HEK293 (cell line): ENCODE measurements around the gene TM2D1.

Source experiments
- CTCF ChIP-seq: fragments of 450-650 bp; formaldehyde crosslinking; IDR thresholded peaks from 2 replicates; pipeline ENCODE4 v1.5.1; 2016; ENCODE audit warnings: missing biosample characterization, missing genetic modification characterization
- PRDM10 ChIP-seq: fragments of 450-650 bp; formaldehyde crosslinking; IDR thresholded peaks from 2 replicates; pipeline ENCODE4 v1.5.1; 2016; ENCODE audit warnings: missing biosample characterization, missing genetic modification characterization
- REST ChIP-seq: fragments of 450-650 bp; formaldehyde crosslinking; IDR thresholded peaks from 2 replicates; pipeline ENCODE4 v1.5.1; 2016; ENCODE audit warnings: missing biosample characterization, missing genetic modification characterization
- YY1 ChIP-seq: fragments of 450-650 bp; formaldehyde crosslinking; IDR thresholded peaks from 2 replicates; pipeline ENCODE4 v1.5.1; 2018; ENCODE audit warnings: missing biosample characterization, missing genetic modification characterization
- ZBTB48 ChIP-seq: fragments of 450-650 bp; formaldehyde crosslinking; IDR thresholded peaks from 2 replicates; pipeline ENCODE4 v1.5.1; 2016; ENCODE audit warnings: missing biosample characterization, missing genetic modification characterization
- ZNF10 ChIP-seq: fragments of 450-650 bp; formaldehyde crosslinking; IDR thresholded peaks from 2 replicates; pipeline ENCODE4 v1.5.1; 2017; ENCODE audit warnings: missing biosample characterization, missing genetic modification characterization
- ZNF280C ChIP-seq: fragments of 450-650 bp; formaldehyde crosslinking; IDR thresholded peaks from 2 replicates; pipeline ENCODE4 v1.5.1; 2016; ENCODE audit warnings: missing biosample characterization, missing genetic modification characterization
- ZNF302 ChIP-seq: fragments of 450-650 bp; formaldehyde crosslinking; IDR thresholded peaks from 2 replicates; pipeline ENCODE4 v1.5.1; 2016; ENCODE audit warnings: missing biosample characterization, missing genetic modification characterization, low read depth
- ZNF311 ChIP-seq: fragments of 450-650 bp; formaldehyde crosslinking; IDR thresholded peaks from 2 replicates; pipeline ENCODE4 v1.5.1; 2017; ENCODE audit warnings: missing biosample characterization, missing genetic modification characterization, borderline replicate concordance
- ZNF391 ChIP-seq: fragments of 450-650 bp; formaldehyde crosslinking; IDR thresholded peaks from 2 replicates; pipeline ENCODE4 v1.5.1; 2016; ENCODE audit warnings: low read depth, missing biosample characterization, missing genetic modification characterization, borderline replicate concordance
- ZNF571 ChIP-seq: fragments of 450-650 bp; formaldehyde crosslinking; IDR thresholded peaks from 2 replicates; pipeline ENCODE4 v1.5.0; 2017; ENCODE audit warnings: missing biosample characterization, missing genetic modification characterization
- ZNF777 ChIP-seq: fragments of 450-650 bp; formaldehyde crosslinking; IDR thresholded peaks from 2 replicates; pipeline ENCODE4 v1.5.1; 2017; ENCODE audit warnings: missing biosample characterization, missing genetic modification characterization, borderline replicate concordance
- ZNF791 ChIP-seq: fragments of 450-650 bp; formaldehyde crosslinking; IDR thresholded peaks from 2 replicates; pipeline ENCODE4 v1.5.1; 2016; ENCODE audit warnings: missing biosample characterization, missing genetic modification characterization
- TF ChIP-seq, protein P1 (sequence below): fragments of 450-650 bp; formaldehyde crosslinking; IDR thresholded peaks from 2 replicates; pipeline ENCODE4 v1.5.1; 2016; ENCODE audit warnings: missing biosample characterization, missing genetic modification characterization

DNA sequence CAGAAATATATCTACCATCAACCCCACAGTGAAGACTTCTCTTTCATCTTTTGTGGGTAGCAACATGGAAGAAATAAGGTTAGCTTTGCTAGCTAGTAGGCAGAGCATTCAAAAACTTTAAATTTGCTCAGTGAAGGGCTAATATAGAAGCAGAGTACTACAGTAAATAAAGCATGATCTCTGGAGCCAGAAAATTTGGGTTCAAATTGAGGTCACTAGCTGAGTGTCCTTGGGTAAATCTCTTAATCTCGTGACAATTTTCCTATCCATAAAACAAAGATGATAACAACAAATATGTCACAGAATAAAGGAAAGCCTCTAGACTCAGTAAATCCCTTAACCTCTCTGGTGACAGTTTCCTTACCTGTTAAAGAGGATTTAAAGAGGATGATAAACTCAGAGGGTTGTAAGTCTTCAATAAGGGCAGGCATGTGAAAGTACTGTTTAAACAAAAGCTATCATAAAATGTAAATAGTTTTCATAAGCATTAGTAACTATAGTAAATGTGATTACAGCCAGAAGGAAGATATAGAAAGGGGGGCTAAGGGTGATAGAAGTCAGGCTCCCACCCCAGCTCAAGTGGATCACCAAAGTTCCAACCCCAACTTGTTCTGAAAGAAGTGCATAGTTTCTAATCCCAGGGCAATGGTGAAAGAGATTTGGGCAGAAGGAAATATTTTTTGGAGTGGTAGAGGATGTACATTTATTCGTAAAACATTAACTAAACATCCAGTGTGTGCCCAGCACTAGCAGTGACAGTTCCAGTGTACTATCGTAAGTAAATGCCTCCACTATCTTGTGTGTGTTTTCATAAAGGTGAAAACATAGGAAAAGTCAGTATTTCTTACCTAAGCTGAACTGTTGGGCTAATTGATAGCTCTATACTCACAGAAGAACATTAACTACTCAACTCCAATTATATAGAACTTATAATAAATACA lies 24.8 kb downstream of the TM2D1 start:
- TF ChIP-seq ZNF791 (tag by site-specific recombination) (no peak), ZBTB48 (tag by site-specific recombination) (no peak), ZNF391 (tag by site-specific recombination) (no peak), CTCF (no peak), ZNF10 (no peak), YY1 (tag by site-specific recombination) (no peak), ZNF311 (tag by site-specific recombination) (no peak), ZNF571 (no peak), ZNF280C (tag by site-specific recombination) (no peak), PRDM10 (no peak), ZNF302 (no peak), ZNF777 (no peak), REST (tag by site-specific recombination) (no peak)
- TF ChIP-seq, protein P1, sequence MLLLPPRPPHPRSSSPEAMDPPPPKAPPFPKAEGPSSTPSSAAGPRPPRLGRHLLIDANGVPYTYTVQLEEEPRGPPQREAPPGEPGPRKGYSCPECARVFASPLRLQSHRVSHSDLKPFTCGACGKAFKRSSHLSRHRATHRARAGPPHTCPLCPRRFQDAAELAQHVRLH (tag by site-specific recombination) = no peak
